SK-N-SH treated with all-trans-retinoic acid at 6 μM for 48 hours (cell line): ENCODE data around the gene LRRC15.

Experiments
- ATAC-seq: fragments of 200-7000 bp; cut with Tn5 transposase; 3 replicates; pipeline ENCODE4 v1.9.1; 2020; ENCODE audit warnings: mild to moderate bottlenecking, moderate library complexity
- ARNTL ChIP-seq: fragments of 450-650 bp; formaldehyde crosslinking; IDR thresholded peaks from 2 replicates; pipeline ENCODE4 v1.5.0; 2020; ENCODE audit warnings: low read depth, mild to moderate bottlenecking, moderate library complexity, borderline replicate concordance
- CSDC2 ChIP-seq: fragments of 250-450 bp; sonication (Bioruptor Pico); IDR thresholded peaks from 2 replicates; pipeline ENCODE4 v1.5.0; 2020; ENCODE audit warnings: mild to moderate bottlenecking, moderate library complexity
- ESRRG ChIP-seq: fragments of 250-450 bp; sonication (Bioruptor Pico); IDR thresholded peaks from 2 replicates; pipeline ENCODE4 v1.6.1; 2021; ENCODE audit warnings: mild to moderate bottlenecking
- GLIS3 ChIP-seq: fragments of 250-450 bp; sonication (Bioruptor Pico); IDR thresholded peaks from 2 replicates; pipeline ENCODE4 v1.5.0; 2020; ENCODE audit warnings: mild to moderate bottlenecking, moderate library complexity
- ISL1 ChIP-seq: fragments of 250-450 bp; sonication (Bioruptor Pico); IDR thresholded peaks from 2 replicates; pipeline ENCODE4 v2.1.2; 2022; ENCODE audit warnings: mild to moderate bottlenecking, moderate library complexity
- OSR1 ChIP-seq: fragments of 250-450 bp; sonication (Bioruptor Pico); IDR thresholded peaks from 2 replicates; pipeline ENCODE4 v1.8.0; 2022; ENCODE audit warnings: moderate library complexity, mild to moderate bottlenecking, inconsistent platforms
- PATZ1 ChIP-seq: fragments of 250-450 bp; sonication (Bioruptor Pico); IDR thresholded peaks from 2 replicates; pipeline ENCODE4 v1.8.0; 2020; ENCODE audit warnings: mild to moderate bottlenecking, moderate library complexity, borderline replicate concordance
- POU6F1 ChIP-seq: fragments of 250-450 bp; sonication (Bioruptor Pico); IDR thresholded peaks from 2 replicates; pipeline ENCODE4 v1.8.0; 2021; ENCODE audit warnings: low read depth, mild to moderate bottlenecking, moderate library complexity, borderline replicate concordance
- RARB ChIP-seq: fragments of 250-450 bp; sonication (Bioruptor Pico); IDR thresholded peaks from 2 replicates; pipeline ENCODE4 v1.8.0; 2021; ENCODE audit warnings: mild to moderate bottlenecking, moderate library complexity
- SNAI2 ChIP-seq: fragments of 250-450 bp; sonication (Bioruptor Pico); IDR thresholded peaks from 2 replicates; pipeline ENCODE4 v1.5.0; 2020; ENCODE audit warnings: mild to moderate bottlenecking, moderate library complexity
- TCF4 ChIP-seq: fragments of 250-450 bp; sonication (Bioruptor Pico); IDR thresholded peaks from 2 replicates; pipeline ENCODE4 v1.8.0; 2021; ENCODE audit warnings: mild to moderate bottlenecking, moderate library complexity, borderline replicate concordance
- TOX ChIP-seq: fragments of 250-450 bp; sonication (Bioruptor Pico); IDR thresholded peaks from 2 replicates; pipeline ENCODE4 v1.8.0; 2021; ENCODE audit warnings: mild to moderate bottlenecking, moderate library complexity, borderline replicate concordance
- ZC3H10 ChIP-seq: fragments of 250-450 bp; sonication (Bioruptor Pico); IDR thresholded peaks from 2 replicates; pipeline ENCODE4 v1.5.1; 2021; ENCODE audit warnings: mild to moderate bottlenecking, moderate library complexity
- ZFP3 ChIP-seq: fragments of 250-450 bp; sonication (Bioruptor Pico); IDR thresholded peaks from 2 replicates; pipeline ENCODE4 v1.5.0; 2020; ENCODE audit warnings: mild to moderate bottlenecking, moderate library complexity
- ZFP30 ChIP-seq: fragments of 450-650 bp; formaldehyde crosslinking; IDR thresholded peaks from 2 replicates; pipeline ENCODE4 v1.5.0; 2022; ENCODE audit warnings: mild to moderate bottlenecking, moderate library complexity
- ZNF565 ChIP-seq: fragments of 450-650 bp; formaldehyde crosslinking; conservative IDR thresholded peaks from 2 replicates; pipeline ENCODE4 v1.5.0; 2020; ENCODE audit warnings: low read depth, mild to moderate bottlenecking, moderate library complexity
- ZNF70 ChIP-seq: fragments of 450-650 bp; formaldehyde crosslinking; IDR thresholded peaks from 2 replicates; pipeline ENCODE4 v1.5.0; 2020; ENCODE audit warnings: mild to moderate bottlenecking, moderate library complexity
- TF ChIP-seq, protein P1 (sequence below): fragments of 250-450 bp; sonication (Bioruptor Pico); IDR thresholded peaks from 2 replicates; pipeline ENCODE4 v1.5.0; 2020; ENCODE audit warnings: mild to moderate bottlenecking, moderate library complexity
- TF ChIP-seq, protein P2 (sequence below): fragments of 250-450 bp; sonication (Bioruptor Pico); IDR thresholded peaks from 2 replicates; pipeline ENCODE4 v1.5.1; 2020; ENCODE audit warnings: low read depth, mild to moderate bottlenecking, moderate library complexity
- TF ChIP-seq, protein P3 (sequence below): fragments of 250-450 bp; sonication (Bioruptor Pico); IDR thresholded peaks from 2 replicates; pipeline ENCODE4 v1.5.1; 2021; ENCODE audit warnings: mild to moderate bottlenecking, moderate library complexity

LRRC15 gene

GRCh38 chr3:194384156-194384555, 14.6 kb upstream of the LRRC15 start (continued):
- TF ChIP-seq ZFP3 (CRISPR knock-in tag) (no peak), ZNF565 (CRISPR knock-in tag) (no peak), ZC3H10 (CRISPR knock-in tag) (no peak), OSR1 (CRISPR knock-in tag) (no peak), ESRRG (CRISPR knock-in tag) (no peak), SNAI2 (CRISPR knock-in tag) (no peak), GLIS3 (CRISPR knock-in tag) (no peak), ARNTL (no peak)

DNA sequence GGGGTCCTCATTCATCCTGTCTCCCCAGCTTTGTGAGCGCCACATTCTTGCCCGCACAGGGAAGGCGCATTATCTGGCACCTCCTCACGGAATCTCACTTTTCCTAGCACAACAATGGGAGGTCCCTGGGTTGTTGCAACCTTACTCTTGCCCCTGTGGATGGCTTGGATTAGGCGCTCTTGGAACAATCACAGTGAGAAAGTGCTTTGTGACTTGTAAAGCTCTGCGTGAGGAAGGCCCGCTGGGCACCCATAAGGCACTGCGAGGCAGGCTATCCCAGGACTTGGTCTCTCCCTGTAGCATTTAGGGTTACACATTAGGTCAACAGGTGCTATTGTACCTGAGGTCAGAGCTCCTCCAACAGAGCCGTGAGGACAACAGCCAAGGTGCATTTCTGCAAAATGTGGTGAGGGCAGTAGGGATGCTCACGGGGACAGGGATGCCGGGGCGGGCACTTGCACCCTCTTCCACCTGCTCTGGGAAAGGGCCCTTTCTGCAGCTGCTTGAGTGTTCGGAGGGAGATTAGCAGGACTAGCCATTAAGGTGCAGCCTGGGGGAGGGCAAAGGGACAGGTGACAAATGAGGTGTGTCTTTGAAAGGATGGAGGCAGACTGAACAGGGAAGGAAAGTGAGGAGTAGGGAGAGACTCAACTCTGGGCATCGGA, 13.9 kb upstream of the LRRC15 start:
- TF ChIP-seq, protein P1, sequence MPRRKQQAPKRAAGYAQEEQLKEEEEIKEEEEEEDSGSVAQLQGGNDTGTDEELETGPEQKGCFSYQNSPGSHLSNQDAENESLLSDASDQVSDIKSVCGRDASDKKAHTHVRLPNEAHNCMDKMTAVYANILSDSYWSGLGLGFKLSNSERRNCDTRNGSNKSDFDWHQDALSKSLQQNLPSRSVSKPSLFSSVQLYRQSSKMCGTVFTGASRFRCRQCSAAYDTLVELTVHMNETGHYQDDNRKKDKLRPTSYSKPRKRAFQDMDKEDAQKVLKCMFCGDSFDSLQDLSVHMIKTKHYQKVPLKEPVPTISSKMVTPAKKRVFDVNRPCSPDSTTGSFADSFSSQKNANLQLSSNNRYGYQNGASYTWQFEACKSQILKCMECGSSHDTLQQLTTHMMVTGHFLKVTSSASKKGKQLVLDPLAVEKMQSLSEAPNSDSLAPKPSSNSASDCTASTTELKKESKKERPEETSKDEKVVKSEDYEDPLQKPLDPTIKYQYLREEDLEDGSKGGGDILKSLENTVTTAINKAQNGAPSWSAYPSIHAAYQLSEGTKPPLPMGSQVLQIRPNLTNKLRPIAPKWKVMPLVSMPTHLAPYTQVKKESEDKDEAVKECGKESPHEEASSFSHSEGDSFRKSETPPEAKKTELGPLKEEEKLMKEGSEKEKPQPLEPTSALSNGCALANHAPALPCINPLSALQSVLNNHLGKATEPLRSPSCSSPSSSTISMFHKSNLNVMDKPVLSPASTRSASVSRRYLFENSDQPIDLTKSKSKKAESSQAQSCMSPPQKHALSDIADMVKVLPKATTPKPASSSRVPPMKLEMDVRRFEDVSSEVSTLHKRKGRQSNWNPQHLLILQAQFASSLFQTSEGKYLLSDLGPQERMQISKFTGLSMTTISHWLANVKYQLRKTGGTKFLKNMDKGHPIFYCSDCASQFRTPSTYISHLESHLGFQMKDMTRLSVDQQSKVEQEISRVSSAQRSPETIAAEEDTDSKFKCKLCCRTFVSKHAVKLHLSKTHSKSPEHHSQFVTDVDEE = no peak
- no peak for TF ChIP-seq ESRRG (CRISPR knock-in tag)
- no peak for TF ChIP-seq CSDC2 (CRISPR knock-in tag)
- TF ChIP-seq, protein P2, sequence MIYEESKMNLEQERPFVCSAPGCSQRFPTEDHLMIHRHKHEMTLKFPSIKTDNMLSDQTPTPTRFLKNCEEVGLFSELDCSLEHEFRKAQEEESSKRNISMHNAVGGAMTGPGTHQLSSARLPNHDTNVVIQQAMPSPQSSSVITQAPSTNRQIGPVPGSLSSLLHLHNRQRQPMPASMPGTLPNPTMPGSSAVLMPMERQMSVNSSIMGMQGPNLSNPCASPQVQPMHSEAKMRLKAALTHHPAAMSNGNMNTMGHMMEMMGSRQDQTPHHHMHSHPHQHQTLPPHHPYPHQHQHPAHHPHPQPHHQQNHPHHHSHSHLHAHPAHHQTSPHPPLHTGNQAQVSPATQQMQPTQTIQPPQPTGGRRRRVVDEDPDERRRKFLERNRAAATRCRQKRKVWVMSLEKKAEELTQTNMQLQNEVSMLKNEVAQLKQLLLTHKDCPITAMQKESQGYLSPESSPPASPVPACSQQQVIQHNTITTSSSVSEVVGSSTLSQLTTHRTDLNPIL (CRISPR knock-in tag) = no peak
- TF ChIP-seq POU6F1 = no peak
- TF ChIP-seq ZFP30 = no peak
- no peak for TF ChIP-seq TOX (CRISPR knock-in tag)
- TF ChIP-seq TCF4 = no peak
- no peak for TF ChIP-seq RARB (CRISPR knock-in tag)
- no peak for TF ChIP-seq ZFP3 (CRISPR knock-in tag)
- TF ChIP-seq ZNF70 (CRISPR knock-in tag) = no peak
- TF ChIP-seq ISL1 (CRISPR knock-in tag) = no peak
- no peak for TF ChIP-seq ZNF565 (CRISPR knock-in tag)
- TF ChIP-seq OSR1 (CRISPR knock-in tag) = no peak
- TF ChIP-seq PATZ1 (CRISPR knock-in tag) = no peak
- no peak for ATAC-seq

DNA sequence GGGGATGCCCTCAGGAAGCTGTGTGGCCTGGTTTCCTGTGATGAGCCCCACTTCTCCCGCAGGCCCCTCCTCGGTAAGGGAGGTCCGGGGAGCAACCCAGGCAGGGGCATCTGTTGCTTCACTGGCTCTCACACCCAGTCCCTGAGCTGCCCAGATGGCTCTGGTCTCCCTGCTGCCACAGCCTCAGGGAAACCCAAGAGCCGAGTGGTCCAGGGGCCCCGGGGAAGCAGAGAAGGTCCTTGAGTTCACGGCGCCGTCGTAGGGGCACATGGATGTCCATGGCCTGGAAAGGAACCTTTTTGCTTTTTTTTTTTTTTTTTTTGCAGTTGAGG, 13.3 kb upstream of the LRRC15 start:
- no peak for ATAC-seq
- TF ChIP-seq GLIS3 (CRISPR knock-in tag) (no peak), ZNF565 (CRISPR knock-in tag) (no peak), TCF4 (no peak), ZFP30 (no peak), SNAI2 (CRISPR knock-in tag) (no peak), TOX (CRISPR knock-in tag) (no peak), ARNTL (no peak), POU6F1 (no peak), ISL1 (CRISPR knock-in tag) (no peak)
- TF ChIP-seq, protein P3, sequence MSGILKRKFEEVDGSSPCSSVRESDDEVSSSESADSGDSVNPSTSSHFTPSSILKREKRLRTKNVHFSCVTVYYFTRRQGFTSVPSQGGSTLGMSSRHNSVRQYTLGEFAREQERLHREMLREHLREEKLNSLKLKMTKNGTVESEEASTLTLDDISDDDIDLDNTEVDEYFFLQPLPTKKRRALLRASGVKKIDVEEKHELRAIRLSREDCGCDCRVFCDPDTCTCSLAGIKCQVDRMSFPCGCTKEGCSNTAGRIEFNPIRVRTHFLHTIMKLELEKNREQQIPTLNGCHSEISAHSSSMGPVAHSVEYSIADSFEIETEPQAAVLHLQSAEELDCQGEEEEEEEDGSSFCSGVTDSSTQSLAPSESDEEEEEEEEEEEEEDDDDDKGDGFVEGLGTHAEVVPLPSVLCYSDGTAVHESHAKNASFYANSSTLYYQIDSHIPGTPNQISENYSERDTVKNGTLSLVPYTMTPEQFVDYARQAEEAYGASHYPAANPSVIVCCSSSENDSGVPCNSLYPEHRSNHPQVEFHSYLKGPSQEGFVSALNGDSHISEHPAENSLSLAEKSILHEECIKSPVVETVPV = no peak
